Heart left ventricle (tissue), 16 donors: Measurements from ENCODE around the gene SLC10A1. TPM values are rescaled to one million over a fixed set of nuclear protein-coding genes. Genes with fewer than 3 reads are reported as not detected.
"Not testable (repeated sequence)": the region's sequence is repeated elsewhere in the genome, so short reads cannot be mapped to it uniquely, and the experiment has no call there.

Experiments used
- ATAC-seq, 4 donors: fragments of 200-7000 bp; cut with Tn5 transposase; one replicate each; pipeline ENCODE4 v1.9.1; 2020 to 2022; ENCODE audit warnings: moderate library complexity in 4 of 4, mild to moderate bottlenecking in 3 of 4, moderate number of reproducible peaks in 1 of 4
- DNase-seq, 5 donors: peaks; one replicate each; pipeline ENCODE4 v3.0.0-alpha.2; 2020
- H3K27ac ChIP-seq, 12 donors: fragments of 200-600 bp; sonication (generic) in 4 of 12; one replicate each; pipeline versions ENCODE4 v1.5.0 to v1.8.0; 2016 to 2022; ENCODE audit warnings: mild to moderate bottlenecking in 2 of 12
- H3K27me3 ChIP-seq, 9 donors: fragments of 200-600 bp; sonication (generic) in 2 of 9; one replicate each; pipeline versions ENCODE4 v1.5.1 to v1.8.0; 2016 to 2022; ENCODE audit warnings: mild to moderate bottlenecking in 3 of 9
- H3K36me3 ChIP-seq, 9 donors: fragments of 200-600 bp; sonication (generic) in 2 of 9; one replicate each; pipeline versions ENCODE4 v1.5.0 to v1.8.0; 2018 to 2022; ENCODE audit warnings: mild to moderate bottlenecking in 2 of 9
- H3K4me1 ChIP-seq, 12 donors: fragments of 200-600 bp; sonication (generic) in 4 of 12; one replicate each; pipeline versions ENCODE4 v1.5.0 to v1.8.0; 2016 to 2022; ENCODE audit warnings: mild to moderate bottlenecking in 3 of 12
- H3K4me3 ChIP-seq, 12 donors: fragments of 200-600 bp; sonication (generic) in 4 of 12; one replicate each; pipeline versions ENCODE4 v1.5.0 to v1.8.0; 2017 to 2022; ENCODE audit warnings: mild to moderate bottlenecking in 9 of 12, moderate library complexity in 4 of 12
- H3K9me3 ChIP-seq, 12 donors: fragments of 200-600 bp; sonication (generic) in 4 of 12; one replicate each; pipeline versions ENCODE4 v1.5.0 to v1.8.0; 2016 to 2022; ENCODE audit warnings: mild to moderate bottlenecking in 1 of 12
- CTCF ChIP-seq, 12 donors: fragments of 200-600 bp; sonication (generic) in 4 of 12; IDR thresholded peaks; one replicate each; pipeline versions ENCODE4 v1.5.0 to v1.8.0; 2018 to 2022; ENCODE audit warnings: antibody characterized with exemption in 12 of 12, mild to moderate bottlenecking in 5 of 12
- POLR2A ChIP-seq, 2 donors: fragments of 450-650 bp; IDR thresholded peaks; one replicate each; pipeline ENCODE4 v1.6.1; 2017; ENCODE audit warnings: antibody characterized with exemption in 2 of 2, mild to moderate bottlenecking in 2 of 2, moderate library complexity in 2 of 2
- WGBS, 4 donors: extraction: QIAGEN DNeasy Blood & Tissue Kit in 2 of 4; methylation state at CpG; one replicate each; pipeline versions ENCODE4 v1.1.5 to v1.1.7; 2013 to 2018; 5-methylcytosine and 5-hydroxymethylcytosine counted together
- intact Hi-C, 10 donors: fragments of 100-400 bp; cut with DNase I; formaldehyde crosslinking; loops; one replicate each; pipeline versions ENCODE4 v1.11.1 to v1.14.2; 2022
- polyA plus RNA-seq, 2 donors: library from polyadenylated mRNA; stranded (reverse); fragments of 200-250 nt; gene quantifications; one replicate each; pipeline ENCODE4 v1.2.3, GENCODE V29; 2013
- total RNA-seq, 9 donors: library from RNA; depleted of rRNA in 2 of 9; stranded (reverse); fragments of >200 nt in 2 of 9; fragmentation: NEBNext Ultra II Directional in 3 of 9; extraction: Animal tissue kit (Norgen Biotek cat#: 25700) in 3 of 9; gene quantifications; one replicate each; pipeline versions ENCODE4 v1.1.0 to v1.2.4, GENCODE V29; 2016 to 2023
- donor health status: ischemic (EF 13 %, LVEDD 7.1; RV severe dilation, severe dysfunction).
- donor health status: healthy with polysubstance abuse.
- donor health status: DM: no; HTN: yes; CAD: no.
- donor health status: DM: no; HTN: no; CAD: no.
- donor health status: ischemic (EF 25% LVEDD 6.9; RV normal size, moderate dysfunction).
- donor health status: ischemic (EF 25% LVEDD 5.7; RV mildly dilated, moderate dysfunction).
- donor health status: healthy.
- donor health status: DM: yes; HTN: yes; CAD: no.
- donor health status: ischemic (EF 35%, LVEDD 5.7; RV mildly dilated, moderate dysfunction).
- donor health status: nonischemic (EF 11% LVEDD 7.7; RV severe dilation, severe dysfunction).
- donor health status: DM: yes; HTN: yes; CAD: no.
- donor health status: PGD.
- donor health status: ischemic (EF 29% LVEDD 5.4; RV normal size, mild dysfunction).
- donor health status: nonischemic (EF 23%, LVEDD 6.1; RV moderate dilation, normal function).

SLC10A1 gene
- total and polyA plus RNA-seq, 11 donors = not detected

GRCh38 chr14:69816216-69816615, 19.2 kb upstream of the SLC10A1 start:
- 70 to 83% (median 79%) methylated on average over 5 of the region's 5 CpGs for WGBS, 4 donors
- Histone ChIP-seq H3K9me3 (no peaks in the 10 kb centered on the region), H3K27me3 (peaks cover 0 to 39% (median 12%) of the 10 kb centered on the region in 9 donors), H3K36me3 (no peaks in the 10 kb centered on the region), H3K27ac (no peak overlapping the region), H3K4me3 (no peak overlapping the region), H3K4me1 (peaks cover 0 to 4% (median 0%) of the 10 kb centered on the region in 12 donors)
- DNase-seq (no peak), ATAC-seq (no peak)
- TF ChIP-seq POLR2A (IDR thresholded peaks at IDR 0.05) = no peak
- intact Hi-C loops = loop anchor here in 6 of 10 donors (5.0 to 10.0 kb wide), 4 partner anchors 499 to 999 kb away; no protein-coding TSS in a partner anchor

GRCh38 chr14:69815556-69815955, 18.5 kb upstream of the SLC10A1 start:
- no peak overlapping the region for H3K27ac ChIP-seq
- H3K36me3 ChIP-seq = no peaks in the 10 kb centered on the region
- no peak for DNase-seq
- no peak overlapping the region for H3K4me3 ChIP-seq
- peaks cover 0 to 42% (median 12%) of the 10 kb centered on the region in 9 donors for H3K27me3 ChIP-seq
- no peak for ATAC-seq
- 40 to 54% (median 46%) methylated on average over 5 of the region's 5 CpGs for WGBS, 4 donors
- peaks cover 0 to 4% (median 0%) of the 10 kb centered on the region in 12 donors for H3K4me1 ChIP-seq
- H3K9me3 ChIP-seq = no peaks in the 10 kb centered on the region
- TF ChIP-seq POLR2A (IDR thresholded peaks at IDR 0.05) (no peak), CTCF (IDR thresholded peaks at IDR 0.05) (no peak)
- intact Hi-C loops = loop anchor here in 6 of 10 donors (5.0 to 10.0 kb wide), 4 partner anchors 499 to 999 kb away; no protein-coding TSS in a partner anchor

GRCh38 chr14:69814397-69814796, 17.4 kb upstream of the SLC10A1 start:
- ATAC-seq = no peak
- no peak overlapping the region for H3K27ac ChIP-seq
- DNase-seq = no peak
- H3K4me1 ChIP-seq = peaks cover 0 to 4% (median 0%) of the 10 kb centered on the region in 12 donors
- intact Hi-C loops = loop anchor here in 3 of 10 donors (10.0 kb wide), 2 partner anchors 500 to 1000 kb away; no protein-coding TSS in a partner anchor
- H3K9me3 ChIP-seq = no peaks in the 10 kb centered on the region
- H3K4me3 ChIP-seq = no peak overlapping the region
- H3K27me3 ChIP-seq = peaks cover 0 to 42% (median 10%) of the 10 kb centered on the region in 9 donors
- TF ChIP-seq POLR2A (IDR thresholded peaks at IDR 0.05) = no peak
- no peak for TF ChIP-seq CTCF (IDR thresholded peaks at IDR 0.05)
- no peaks in the 10 kb centered on the region for H3K36me3 ChIP-seq
- WGBS, 4 donors = 68 to 80% (median 77%) methylated on average over 3 of the region's 3 CpGs

- 72 to 83% (median 80%) methylated on average over 6 of the region's 6 CpGs for WGBS, 4 donors
- intact Hi-C loops = loop anchor here in 3 of 10 donors (10.0 kb wide), 2 partner anchors 501 to 1001 kb away; no protein-coding TSS in a partner anchor
- not testable (repeated sequence) for H3K36me3 ChIP-seq, H3K4me3 ChIP-seq, H3K9me3 ChIP-seq, H3K4me1 ChIP-seq, DNase-seq, H3K27ac ChIP-seq, ATAC-seq
- peaks cover 0 to 42% (median 8%) of the 10 kb centered on the region in 9 donors for H3K27me3 ChIP-seq
Measured at GRCh38 chr14:69813346-69813745, 16.3 kb upstream of the SLC10A1 start.

- Histone ChIP-seq H3K27ac (no peak overlapping the region), H3K4me3 (no peak overlapping the region), H3K36me3 (no peaks in the 10 kb centered on the region), H3K27me3 (peaks cover 0 to 37% (median 8%) of the 10 kb centered on the region in 9 donors), H3K4me1 (no peaks in the 10 kb centered on the region), H3K9me3 (no peaks in the 10 kb centered on the region)
- WGBS, 4 donors = 76 to 82% (median 77%) methylated on average over 9 of the region's 9 CpGs
- ATAC-seq = no peak
- no peak for DNase-seq
- no peak for TF ChIP-seq POLR2A (IDR thresholded peaks at IDR 0.05)
- no peak for TF ChIP-seq CTCF (IDR thresholded peaks at IDR 0.05)
- intact Hi-C loops = loop anchor here in 3 of 10 donors (10.0 kb wide), 2 partner anchors 502 to 1002 kb away; no protein-coding TSS in a partner anchor
Measured at GRCh38 chr14:69812711-69813110, 15.7 kb upstream of the SLC10A1 start.
